GM19395 (cell line): ENCODE results near the gene HTR3C.
"Not testable (repeated sequence)": the region's sequence is repeated elsewhere in the genome, so short reads cannot be mapped to it uniquely, and the experiment has no call there.

Experiments used
- ATAC-seq: cut with Tn5 transposase; IDR thresholded peaks from one replicate; pipeline ENCODE4 v1.9.1; 2021; ENCODE audit warnings: mild to moderate bottlenecking, moderate library complexity; ENCODE audit not compliant: unreplicated experiment

Gene HTR3C, protein sequence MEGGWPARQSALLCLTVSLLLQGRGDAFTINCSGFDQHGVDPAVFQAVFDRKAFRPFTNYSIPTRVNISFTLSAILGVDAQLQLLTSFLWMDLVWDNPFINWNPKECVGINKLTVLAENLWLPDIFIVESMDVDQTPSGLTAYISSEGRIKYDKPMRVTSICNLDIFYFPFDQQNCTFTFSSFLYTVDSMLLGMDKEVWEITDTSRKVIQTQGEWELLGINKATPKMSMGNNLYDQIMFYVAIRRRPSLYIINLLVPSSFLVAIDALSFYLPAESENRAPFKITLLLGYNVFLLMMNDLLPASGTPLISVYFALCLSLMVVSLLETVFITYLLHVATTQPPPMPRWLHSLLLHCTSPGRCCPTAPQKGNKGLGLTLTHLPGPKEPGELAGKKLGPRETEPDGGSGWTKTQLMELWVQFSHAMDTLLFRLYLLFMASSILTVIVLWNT

GRCh38 chr3:184052767-184053166 is at the start of gene HTR3C:
Gene HTR3C, plus strand, starts transcription at chr3:184053047. Its CDS starts 34 bp downstream, at chr3:184053081.
- no peak for ATAC-seq

- no peak for ATAC-seq
These were observed 49.5 kb upstream of the HTR3C start for GRCh38 chr3:184003187-184003967.

DNA sequence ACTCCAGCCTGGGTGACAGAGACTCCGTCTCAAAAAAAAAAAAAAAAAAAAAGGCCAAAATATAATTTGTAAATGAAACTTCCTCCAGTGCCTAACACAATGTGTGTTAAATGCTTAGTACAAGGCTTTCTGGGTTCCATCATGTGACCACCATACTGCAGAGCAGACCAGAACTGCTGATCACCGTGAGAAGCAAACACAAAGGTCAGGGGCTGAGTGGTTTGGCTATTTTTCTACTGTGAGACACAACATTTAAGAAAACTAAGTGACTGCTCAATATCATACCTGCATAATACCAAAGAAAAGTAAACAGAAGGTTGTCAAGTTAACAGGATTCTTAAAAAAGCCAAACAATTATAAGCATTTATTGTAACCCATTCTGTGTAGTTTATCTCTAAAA is 48.4 kb upstream of the HTR3C start:
- ATAC-seq = no peak

DNA sequence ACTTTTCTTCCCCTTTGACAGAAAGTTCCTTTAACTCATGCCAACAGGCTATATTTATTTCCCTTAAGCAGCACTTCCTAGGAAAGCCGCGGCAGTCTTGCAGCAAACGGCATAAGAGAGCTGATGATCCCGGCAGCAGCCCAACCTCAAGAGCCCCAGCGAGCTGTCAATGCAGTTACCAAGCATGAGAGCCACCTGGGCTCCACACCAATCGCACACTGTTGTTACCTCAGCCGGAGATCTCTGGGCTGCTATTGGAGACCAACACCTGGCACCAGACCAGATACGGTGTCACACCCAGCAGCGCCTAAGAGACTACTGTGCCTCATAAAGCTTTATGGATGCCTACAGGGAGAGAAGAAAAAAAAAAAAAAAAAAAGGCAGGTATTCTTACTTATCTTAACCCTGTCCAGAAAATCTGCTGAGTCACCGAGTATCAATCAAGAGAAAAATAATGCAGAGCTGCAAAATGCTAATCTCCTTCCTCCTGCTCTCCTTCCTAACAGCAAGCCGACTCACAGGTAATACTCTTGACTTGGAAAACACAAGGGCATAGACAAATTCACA is 46.8 kb upstream of the HTR3C start:
- peak; percentile 91 for ATAC-seq

- ATAC-seq = not testable (repeated sequence)
These were observed 45.6 kb upstream of the HTR3C start for GRCh38 chr3:184007143-184007813.

GRCh38 chr3:184008161-184008560 is 44.7 kb upstream of the HTR3C start:
- no peak for ATAC-seq

- no peak for ATAC-seq
These were observed 41.5 kb upstream of the HTR3C start for GRCh38 chr3:184011230-184011876.

DNA sequence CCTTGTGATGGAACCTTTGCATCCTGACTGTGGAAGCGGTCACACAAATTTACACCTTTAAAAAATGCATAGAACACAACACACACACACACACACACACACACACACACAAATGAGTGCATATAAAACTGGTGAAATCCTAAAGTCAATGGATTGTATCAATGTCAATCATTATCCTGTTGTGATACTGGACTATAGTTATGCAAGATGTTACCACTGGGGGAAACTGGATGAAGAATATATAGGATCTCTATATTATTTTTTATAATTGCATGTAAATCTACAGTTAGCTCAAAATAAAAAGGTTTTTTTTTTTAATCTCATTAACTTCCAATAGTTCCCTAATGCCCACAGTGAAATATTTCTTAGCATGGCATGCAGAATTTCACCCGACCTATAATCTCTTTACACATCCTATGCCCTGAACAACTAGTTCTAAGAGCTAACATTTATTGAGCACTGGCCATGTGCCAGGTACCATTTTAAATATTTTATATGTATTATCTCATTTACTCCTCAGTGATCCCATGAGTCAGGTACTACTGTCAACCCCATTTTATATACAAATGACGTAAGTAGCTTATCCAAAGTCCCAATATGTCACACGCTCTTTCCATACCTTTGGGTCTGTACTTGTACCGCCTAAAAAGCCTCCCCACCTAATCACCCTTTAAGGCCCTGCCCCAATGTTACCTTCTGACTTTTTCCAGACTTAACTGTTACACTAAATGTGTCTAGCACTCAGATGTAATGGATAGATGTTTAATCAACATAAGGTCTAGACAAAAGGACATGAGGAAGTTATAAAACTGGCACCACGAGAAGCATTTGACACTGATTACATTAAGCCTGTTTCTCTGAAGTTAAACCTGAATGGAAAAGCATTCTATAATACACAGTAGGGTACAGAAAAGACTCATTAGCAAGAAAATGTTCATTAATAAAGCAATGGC is 40.6 kb upstream of the HTR3C start:
- ATAC-seq = no peak

DNA sequence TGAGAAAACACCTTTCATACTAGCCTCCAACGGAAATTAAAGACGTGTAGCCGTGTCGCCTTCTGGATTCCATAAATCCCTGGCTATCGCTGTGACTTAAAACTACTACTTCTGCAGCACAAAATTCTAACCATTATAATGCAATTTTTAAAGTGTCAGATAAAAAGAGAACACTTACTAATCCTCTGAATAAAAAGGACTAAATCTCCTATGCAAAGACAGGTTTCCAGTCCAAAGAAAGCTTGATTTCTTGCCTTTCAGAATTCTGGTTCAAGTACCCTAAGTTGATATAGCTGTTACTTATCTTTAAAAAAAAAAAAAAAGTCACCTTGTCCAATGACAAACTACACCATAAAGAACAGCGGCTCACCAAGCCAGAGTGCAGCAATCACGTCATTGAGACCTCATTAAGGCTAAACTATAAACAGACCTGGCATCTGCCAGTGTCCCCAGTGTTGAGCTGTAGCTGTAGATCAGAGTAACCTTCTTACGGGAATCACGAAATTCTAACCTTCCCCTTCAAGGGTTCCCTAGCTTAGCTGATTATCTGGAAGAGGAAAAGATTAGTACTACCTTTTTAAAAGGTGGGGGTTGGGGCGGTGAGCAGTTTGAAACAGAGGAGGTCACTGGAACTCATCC is 37.3 kb upstream of the HTR3C start:
- ATAC-seq = no peak

- ATAC-seq = no peak
These were observed 36.7 kb upstream of the HTR3C start for GRCh38 chr3:184016169-184016570.

GRCh38 chr3:184016811-184017671 is 35.8 kb upstream of the HTR3C start:
- peak; percentile 71 for ATAC-seq

GRCh38 chr3:184017672-184018423 is 35.0 kb upstream of the HTR3C start, which contains the start of gene ABCC5:
Gene ABCC5, minus strand, starts transcription at chr3:184017884. Its CDS starts 3,492 bp downstream, at chr3:184014392.
- peak; percentile 97 for ATAC-seq

GRCh38 chr3:184018424-184018973 is 34.3 kb upstream of the HTR3C start:
- ATAC-seq = no peak

DNA sequence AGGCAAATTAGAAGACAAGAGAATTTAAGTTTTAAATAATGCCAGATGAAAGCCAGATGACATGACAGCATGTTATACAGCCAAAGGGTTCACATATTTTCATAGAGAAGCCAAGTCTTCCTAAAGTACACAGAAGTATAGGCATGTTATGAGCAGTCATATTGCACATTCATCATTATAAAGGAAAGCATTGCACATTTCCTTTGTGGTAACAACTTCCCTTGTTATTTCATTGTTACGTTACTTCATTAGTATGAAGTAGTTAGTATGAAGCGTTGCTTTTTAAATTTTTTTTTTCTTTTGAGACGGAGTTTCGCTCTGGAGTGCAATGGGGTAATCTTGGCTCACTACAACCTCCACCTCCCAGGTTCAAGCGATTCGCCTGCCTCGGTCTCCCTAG is 30.5 kb upstream of the HTR3C start:
- no peak for ATAC-seq

GRCh38 chr3:184025256-184025655 is 27.6 kb upstream of the HTR3C start:
- ATAC-seq = not testable (repeated sequence)

- ATAC-seq = not testable (repeated sequence)
These were observed 24.5 kb upstream of the HTR3C start for GRCh38 chr3:184028275-184028890.
